SU-DHL-6 (cell line): Measurements from ENCODE around the gene LPCAT1.

ENCODE experiments used
- H2AFZ ChIP-seq: fragments of 200-600 bp; sonication (generic); 2 replicates; pipeline ENCODE4 v1.6.1; 2014; ENCODE audit warnings: low read depth, mild to moderate bottlenecking, moderate library complexity, mixed read lengths, antibody characterized with exemption, low read length; ENCODE audit not compliant: severe bottlenecking
- H3F3A ChIP-seq: fragments of 200-600 bp; shearing (Covaris generic); 2 replicates; pipeline ENCODE4 v1.6.0; 2016; ENCODE audit warnings: antibody characterized with exemption, mild to moderate bottlenecking; ENCODE audit not compliant: insufficient read depth
- H3K27ac ChIP-seq: fragments of 200-600 bp; sonication (generic); 2 replicates; pipeline ENCODE4 v1.5.1; 2016; ENCODE audit warnings: low read depth, mild to moderate bottlenecking, low read length, moderate library complexity, mixed read lengths
- H3K27me3 ChIP-seq: fragments of 200-600 bp; sonication (generic), shearing (Covaris generic); 2 replicates; pipeline ENCODE4 v1.6.0; 2014; ENCODE audit warnings: mild to moderate bottlenecking, low read length
- H3K36me3 ChIP-seq: fragments of 200-600 bp; sonication (generic); 2 replicates; pipeline ENCODE4 v1.6.1; 2014; ENCODE audit warnings: mild to moderate bottlenecking, low read length, mixed read lengths
- H3K4me2 ChIP-seq: fragments of 300-600, 200-600 bp; shearing (Covaris generic), sonication (generic); 2 replicates; pipeline ENCODE4 v1.6.0; 2014; ENCODE audit warnings: low read length, low read depth, mild to moderate bottlenecking; ENCODE audit not compliant: poor library complexity, severe bottlenecking
- H3K4me3 ChIP-seq: fragments of 200-600 bp; sonication (generic); 2 replicates; pipeline ENCODE4 v1.5.1; 2014; ENCODE audit warnings: antibody characterized with exemption, low read length, mild to moderate bottlenecking, mixed read lengths; ENCODE audit not compliant: insufficient read depth, poor library complexity, severe bottlenecking
- H3K79me2 ChIP-seq: fragments of 200-600 bp; sonication (generic); 2 replicates; pipeline ENCODE4 v1.6.1; 2014; ENCODE audit warnings: mild to moderate bottlenecking, low read length, moderate library complexity; ENCODE audit not compliant: insufficient read depth
- H3K9ac ChIP-seq: fragments of 200-600 bp; sonication (generic); 2 replicates; pipeline ENCODE4 v1.7.0; 2014; ENCODE audit warnings: mild to moderate bottlenecking, low read length
- H3K9me2 ChIP-seq: fragments of 200-600 bp; sonication (generic); replicated peaks from 2 replicates; pipeline ENCODE4 v1.6.1; 2014; ENCODE audit warnings: low read length; ENCODE audit not compliant: insufficient read depth
- H3K9me3 ChIP-seq: fragments of 200-600 bp; sonication (generic); 2 replicates; pipeline ENCODE4 v1.6.1; 2014; ENCODE audit warnings: low read length, mixed read lengths; ENCODE audit not compliant: insufficient read depth
- H4K20me1 ChIP-seq: fragments of 200-600 bp; sonication (generic); 2 replicates; pipeline ENCODE4 v1.6.1; 2014; ENCODE audit warnings: low read depth, mild to moderate bottlenecking, antibody characterized with exemption, low read length, moderate library complexity, mixed read lengths
- EZH2phosphoT487 ChIP-seq: fragments of 200-600 bp; sonication (generic), shearing (Covaris generic); conservative IDR thresholded peaks from 2 replicates; pipeline ENCODE4 v1.6.1; 2018; ENCODE audit warnings: mild to moderate bottlenecking, antibody characterized with exemption, low read length, moderate library complexity, mixed read lengths
- TF ChIP-seq, protein P1 (sequence below): fragments of 200-600 bp; sonication (generic); IDR thresholded peaks from one replicate; pipeline ENCODE4 v1.5.1; 2017; ENCODE audit warnings: antibody characterized with exemption, mild to moderate bottlenecking, low read length, moderate library complexity; ENCODE audit not compliant: insufficient read depth, poor library complexity, severe bottlenecking

The LPCAT1 gene

DNA sequence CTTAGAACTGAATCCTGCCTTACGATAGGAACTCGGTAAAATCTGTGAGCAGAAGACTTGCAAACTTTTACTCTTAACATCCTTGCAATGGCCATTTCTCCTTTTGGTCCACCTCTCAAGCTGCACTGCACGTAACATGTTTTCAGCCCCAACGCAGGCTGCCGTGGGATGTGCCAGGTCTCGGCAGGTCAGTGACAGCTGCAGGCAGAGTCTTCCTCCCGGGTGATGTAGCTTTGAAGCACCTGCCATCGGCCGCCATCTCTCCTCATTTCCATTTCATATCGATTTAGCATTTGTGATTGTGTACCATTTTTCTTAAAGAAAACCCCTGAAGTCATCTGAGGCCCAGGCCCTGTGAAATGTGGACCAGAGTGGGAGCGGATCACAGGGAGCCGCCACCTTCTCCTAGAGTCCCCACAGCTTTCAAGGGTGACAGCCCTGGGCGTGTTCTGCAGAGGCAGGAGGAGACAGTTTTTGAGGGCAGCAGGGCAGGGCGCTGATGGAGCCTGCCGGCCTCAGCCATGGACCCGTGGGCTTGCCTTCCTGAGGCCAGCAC is 25.8 kb upstream of the LPCAT1 start:
- Histone ChIP-seq H3K27ac (no peak overlapping the region), H4K20me1 (no peaks in the 10 kb centered on the region), H3K27me3 (no peaks in the 10 kb centered on the region), H3K9me3 (peaks cover 6% of the 10 kb centered on the region), H3K4me3 (no peak overlapping the region), H2AFZ (no peak overlapping the region), H3F3A (0 out of 2 replicates have a peak, but pooled peaks cover 3% of the 10 kb centered on the region), H3K9me2 (no peaks in the 10 kb centered on the region), H3K4me2 (no peak overlapping the region), H3K9ac (no peak overlapping the region), H3K79me2 (no peaks in the 10 kb centered on the region), H3K36me3 (no peaks in the 10 kb centered on the region)
- TF ChIP-seq, protein P1, sequence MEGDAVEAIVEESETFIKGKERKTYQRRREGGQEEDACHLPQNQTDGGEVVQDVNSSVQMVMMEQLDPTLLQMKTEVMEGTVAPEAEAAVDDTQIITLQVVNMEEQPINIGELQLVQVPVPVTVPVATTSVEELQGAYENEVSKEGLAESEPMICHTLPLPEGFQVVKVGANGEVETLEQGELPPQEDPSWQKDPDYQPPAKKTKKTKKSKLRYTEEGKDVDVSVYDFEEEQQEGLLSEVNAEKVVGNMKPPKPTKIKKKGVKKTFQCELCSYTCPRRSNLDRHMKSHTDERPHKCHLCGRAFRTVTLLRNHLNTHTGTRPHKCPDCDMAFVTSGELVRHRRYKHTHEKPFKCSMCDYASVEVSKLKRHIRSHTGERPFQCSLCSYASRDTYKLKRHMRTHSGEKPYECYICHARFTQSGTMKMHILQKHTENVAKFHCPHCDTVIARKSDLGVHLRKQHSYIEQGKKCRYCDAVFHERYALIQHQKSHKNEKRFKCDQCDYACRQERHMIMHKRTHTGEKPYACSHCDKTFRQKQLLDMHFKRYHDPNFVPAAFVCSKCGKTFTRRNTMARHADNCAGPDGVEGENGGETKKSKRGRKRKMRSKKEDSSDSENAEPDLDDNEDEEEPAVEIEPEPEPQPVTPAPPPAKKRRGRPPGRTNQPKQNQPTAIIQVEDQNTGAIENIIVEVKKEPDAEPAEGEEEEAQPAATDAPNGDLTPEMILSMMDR = no peak
- no peak for TF ChIP-seq EZH2phosphoT487

DNA sequence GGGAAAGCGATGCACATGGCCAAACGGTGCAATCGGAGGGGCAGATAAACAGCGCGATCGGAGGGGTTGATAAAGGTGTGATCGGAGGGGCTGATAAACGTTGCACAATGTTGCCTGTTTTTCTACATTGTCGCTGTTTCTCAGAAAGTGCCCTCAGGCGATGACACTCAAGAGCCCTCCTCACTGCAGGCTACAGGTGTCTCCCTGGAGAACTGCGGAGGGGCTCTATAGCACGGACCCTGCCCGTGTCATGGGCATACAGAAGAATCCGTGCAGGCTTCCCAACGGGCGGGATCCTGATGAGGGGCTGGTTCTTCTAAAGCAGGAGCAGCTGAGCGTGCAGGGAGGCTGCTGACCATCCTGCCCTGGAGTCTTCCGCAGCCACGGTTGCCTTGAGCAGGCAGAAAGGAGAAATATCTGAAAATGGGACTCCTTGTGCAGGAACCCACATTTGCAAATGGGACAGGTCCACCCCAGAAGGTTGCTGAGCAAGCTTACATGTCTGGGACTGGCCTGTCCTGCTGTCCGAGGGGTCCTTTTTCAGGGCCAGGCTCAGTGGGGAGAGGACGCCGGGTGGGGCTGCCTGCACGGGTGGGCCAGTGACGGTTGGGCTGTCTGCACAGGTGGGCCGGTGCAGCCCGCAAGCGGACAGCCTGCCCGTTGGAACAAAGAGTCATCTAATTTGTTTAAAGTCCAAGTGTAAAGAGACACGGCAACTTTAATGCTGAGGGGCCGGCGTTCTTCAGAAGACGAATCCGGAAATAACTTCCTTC is 25.1 kb upstream of the LPCAT1 start:
- no peaks in the 10 kb centered on the region for H4K20me1 ChIP-seq
- no peaks in the 10 kb centered on the region for H3K79me2 ChIP-seq
- H3K36me3 ChIP-seq = no peaks in the 10 kb centered on the region
- H3K4me2 ChIP-seq = no peak overlapping the region
- TF ChIP-seq, protein P1 = no peak
- TF ChIP-seq EZH2phosphoT487 = no peak
- no peaks in the 10 kb centered on the region for H3K9me2 ChIP-seq
- H3K9ac ChIP-seq = no peak overlapping the region
- no peak overlapping the region for H2AFZ ChIP-seq
- H3F3A ChIP-seq = 0 out of 2 replicates have a peak, but pooled peaks cover 3% of the 10 kb centered on the region
- no peak overlapping the region for H3K4me3 ChIP-seq
- H3K27ac ChIP-seq = no peak overlapping the region
- peaks cover 6% of the 10 kb centered on the region for H3K9me3 ChIP-seq
- no peaks in the 10 kb centered on the region for H3K27me3 ChIP-seq

DNA sequence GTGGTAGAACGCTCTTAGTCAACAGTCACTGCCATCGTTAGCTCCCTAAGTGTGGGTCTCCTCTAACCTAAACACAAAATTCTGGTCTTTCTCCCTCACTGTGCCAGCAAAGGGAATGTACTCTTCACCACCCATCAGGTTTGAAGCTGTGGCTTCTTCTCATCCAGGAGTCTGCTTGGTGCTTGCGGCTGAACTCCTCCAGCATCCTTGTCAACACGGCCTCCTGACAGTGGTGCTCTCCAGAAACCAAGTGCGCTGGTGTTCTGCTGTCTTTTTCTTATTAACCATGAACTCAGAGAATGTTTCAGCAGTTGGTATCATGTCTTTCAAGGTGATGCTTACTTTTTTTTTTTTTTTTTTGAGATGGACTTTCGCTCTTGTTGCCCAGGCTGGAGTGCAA is 23.9 kb upstream of the LPCAT1 start:
- no peak overlapping the region for H3K4me2 ChIP-seq
- H3K9me2 ChIP-seq = no peaks in the 10 kb centered on the region
- no peaks in the 10 kb centered on the region for H3K79me2 ChIP-seq
- no peak overlapping the region for H3K9ac ChIP-seq
- H3K4me3 ChIP-seq = no peak overlapping the region
- no peak overlapping the region for H3K27ac ChIP-seq
- peaks cover 6% of the 10 kb centered on the region for H3K9me3 ChIP-seq
- no peaks in the 10 kb centered on the region for H3K27me3 ChIP-seq
- no peaks in the 10 kb centered on the region for H3K36me3 ChIP-seq
- 0 out of 2 replicates have a peak, but pooled peaks cover 3% of the 10 kb centered on the region for H3F3A ChIP-seq
- H2AFZ ChIP-seq = no peak overlapping the region
- TF ChIP-seq EZH2phosphoT487 = no peak
- TF ChIP-seq, protein P1 = no peak
- H4K20me1 ChIP-seq = no peaks in the 10 kb centered on the region
